Measurements from ENCODE around the gene ALPK1. TPM values are rescaled to one million over a fixed set of nuclear protein-coding genes. Genes with fewer than 3 reads are reported as not detected.

ALPK1 gene
- total RNA-seq, 4 donors from 2014 or later, result 16.5 to 38.1 (median 31.5) TPM

GRCh38 chr4:112357453-112357852, 60.3 kb downstream of the ALPK1 start:
- no peaks in the 10 kb centered on the region for H3K4me1 ChIP-seq
- H3K27me3 ChIP-seq, result no peaks in the 10 kb centered on the region
- peaks cover 0 to 7% (median 0%) of the 10 kb centered on the region in 4 donors for H3K9me3 ChIP-seq
- 95 to 96% methylated on average over 9 to 11 of the region's 11 CpGs for WGBS, 2 donors
- peaks cover 0 to 70% (median 0%) of the 10 kb centered on the region in 3 donors for H3K36me3 ChIP-seq
- TF ChIP-seq POLR2A (IDR thresholded peaks at IDR 0.05) (no peak), EP300 (IDR thresholded peaks at IDR 0.05) (no peak), CTCF (IDR thresholded peaks at IDR 0.05) (no peak)
- no peak for DNase-seq (ENCODE audit: low spot score in 2 of 2)
- H3K27ac ChIP-seq, result no peak overlapping the region
- no peak overlapping the region for H3K4me3 ChIP-seq

DNA sequence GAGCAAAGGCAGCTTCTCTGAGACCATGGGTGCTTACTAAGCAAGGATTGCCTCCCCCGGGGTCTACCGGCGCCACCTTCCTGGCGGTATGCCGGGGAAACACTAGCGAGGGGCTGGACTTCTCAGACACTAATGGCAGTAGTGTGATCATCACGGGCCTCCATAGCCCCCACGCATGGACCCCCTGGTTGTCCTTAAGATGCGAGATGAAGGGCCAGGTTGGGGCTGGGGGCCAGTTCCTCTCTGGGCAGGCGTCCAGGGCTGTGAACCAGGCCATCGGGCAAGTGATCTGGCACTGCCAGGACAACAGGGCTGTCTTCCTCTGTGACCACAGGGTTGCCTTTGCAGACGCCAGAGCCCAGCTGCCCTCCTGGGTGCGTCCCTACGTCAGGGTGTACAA, 60.7 kb downstream of the ALPK1 start:
- 81 to 94% methylated on average over 7 to 14 of the region's 14 CpGs for WGBS, 2 donors
- DNase-seq (ENCODE audit: low spot score in 2 of 2), result no peak

GRCh38 chr4:112358415-112358814, 61.2 kb downstream of the ALPK1 start:
- H3K4me3 ChIP-seq, result no peak overlapping the region
- no peak for TF ChIP-seq EP300 (IDR thresholded peaks at IDR 0.05)
- TF ChIP-seq CTCF (IDR thresholded peaks at IDR 0.05), result no peak
- no peak for TF ChIP-seq POLR2A (IDR thresholded peaks at IDR 0.05)
- H3K4me1 ChIP-seq, result no peaks in the 10 kb centered on the region
- 89 to 100% methylated on average over 2 to 4 of the region's 10 CpGs for WGBS, 2 donors
- peaks cover 0 to 71% (median 0%) of the 10 kb centered on the region in 3 donors for H3K36me3 ChIP-seq
- no peak for DNase-seq (ENCODE audit: low spot score in 2 of 2)
- no peak overlapping the region for H3K27ac ChIP-seq
- H3K9me3 ChIP-seq, result peaks cover 0 to 14% (median 0%) of the 10 kb centered on the region in 4 donors
- no peaks in the 10 kb centered on the region for H3K27me3 ChIP-seq

More for the DNA sequence above, 60.7 kb downstream of the ALPK1 start:
- H3K27me3 ChIP-seq, result no peaks in the 10 kb centered on the region
- no peak for TF ChIP-seq CTCF (IDR thresholded peaks at IDR 0.05)
- no peak for TF ChIP-seq EP300 (IDR thresholded peaks at IDR 0.05)
- TF ChIP-seq POLR2A (IDR thresholded peaks at IDR 0.05), result no peak
- peaks cover 0 to 11% (median 0%) of the 10 kb centered on the region in 4 donors for H3K9me3 ChIP-seq
- H3K36me3 ChIP-seq, result peaks cover 0 to 71% (median 0%) of the 10 kb centered on the region in 3 donors
- H3K4me1 ChIP-seq, result no peaks in the 10 kb centered on the region
- H3K27ac ChIP-seq, result no peak overlapping the region
- no peak overlapping the region for H3K4me3 ChIP-seq

GRCh38 chr4:112358952-112359749, 62.0 kb downstream of the ALPK1 start:
- H3K4me3 ChIP-seq, result no peak overlapping the region
- H3K27ac ChIP-seq, result no peak overlapping the region
- H3K36me3 ChIP-seq, result peaks cover 0 to 71% (median 0%) of the 10 kb centered on the region in 3 donors
- H3K9me3 ChIP-seq, result peaks cover 0 to 14% (median 0%) of the 10 kb centered on the region in 4 donors
- TF ChIP-seq CTCF (IDR thresholded peaks at IDR 0.05), result no peak
- TF ChIP-seq POLR2A (IDR thresholded peaks at IDR 0.05), result no peak
- no peak for TF ChIP-seq EP300 (IDR thresholded peaks at IDR 0.05)
- DNase-seq (ENCODE audit: low spot score in 2 of 2), result no peak
- H3K27me3 ChIP-seq, result no peaks in the 10 kb centered on the region
- 92 to 96% methylated on average over 13 of the region's 16 CpGs for WGBS, 2 donors
- H3K4me1 ChIP-seq, result no peaks in the 10 kb centered on the region

GRCh38 chr4:112361181-112361791, 64.1 kb downstream of the ALPK1 start:
- Histone ChIP-seq H3K27ac (no peak overlapping the region), H3K4me3 (no peak overlapping the region), H3K36me3 (peaks cover 0 to 60% (median 0%) of the 10 kb centered on the region in 3 donors), H3K4me1 (no peaks in the 10 kb centered on the region), H3K9me3 (peaks cover 0 to 32% (median 3%) of the 10 kb centered on the region in 4 donors), H3K27me3 (no peaks in the 10 kb centered on the region)
- TF ChIP-seq EP300 (IDR thresholded peaks at IDR 0.05) (no peak), POLR2A (IDR thresholded peaks at IDR 0.05) (no peak), CTCF (IDR thresholded peaks at IDR 0.05) (no peak)
- WGBS, 2 donors, result 60 to 67% methylated on average over 6 of the region's 6 CpGs
- no peak for DNase-seq (ENCODE audit: low spot score in 2 of 2)

Measured in tibial nerve (tissue), 4 donors.